Limb (tissue), 2 donors: ENCODE results near the gene PTPA.
"Not testable (repeated sequence)": the region's sequence is repeated elsewhere in the genome, so short reads cannot be mapped to it uniquely, and the experiment has no call there.

Experiments
- DNase-seq, 2 donors: peaks; one replicate each; pipeline ENCODE4 v3.0.0-alpha.2; 2016; ENCODE audit errors: extremely low spot score in 2 of 2

The PTPA gene

GRCh38 chr9:129175825-129176633, 64.8 kb downstream of the PTPA start:
- DNase-seq: peak; percentile 79 to 89

GRCh38 chr9:129176701-129177442, 65.7 kb downstream of the PTPA start:
- DNase-seq: peak in 1 of 2 donors; percentile 72

- no peak for DNase-seq
Observed at GRCh38 chr9:129177443-129177790, 66.2 kb downstream of the PTPA start.

- DNase-seq: peak; percentile 96 to 97
Observed at GRCh38 chr9:129177791-129178567, 66.8 kb downstream of the PTPA start, which contains the start of gene IER5L. IER5L (minus strand) TSS chr9:129178261; CDS start chr9:129178052, 209 bp downstream.

DNA sequence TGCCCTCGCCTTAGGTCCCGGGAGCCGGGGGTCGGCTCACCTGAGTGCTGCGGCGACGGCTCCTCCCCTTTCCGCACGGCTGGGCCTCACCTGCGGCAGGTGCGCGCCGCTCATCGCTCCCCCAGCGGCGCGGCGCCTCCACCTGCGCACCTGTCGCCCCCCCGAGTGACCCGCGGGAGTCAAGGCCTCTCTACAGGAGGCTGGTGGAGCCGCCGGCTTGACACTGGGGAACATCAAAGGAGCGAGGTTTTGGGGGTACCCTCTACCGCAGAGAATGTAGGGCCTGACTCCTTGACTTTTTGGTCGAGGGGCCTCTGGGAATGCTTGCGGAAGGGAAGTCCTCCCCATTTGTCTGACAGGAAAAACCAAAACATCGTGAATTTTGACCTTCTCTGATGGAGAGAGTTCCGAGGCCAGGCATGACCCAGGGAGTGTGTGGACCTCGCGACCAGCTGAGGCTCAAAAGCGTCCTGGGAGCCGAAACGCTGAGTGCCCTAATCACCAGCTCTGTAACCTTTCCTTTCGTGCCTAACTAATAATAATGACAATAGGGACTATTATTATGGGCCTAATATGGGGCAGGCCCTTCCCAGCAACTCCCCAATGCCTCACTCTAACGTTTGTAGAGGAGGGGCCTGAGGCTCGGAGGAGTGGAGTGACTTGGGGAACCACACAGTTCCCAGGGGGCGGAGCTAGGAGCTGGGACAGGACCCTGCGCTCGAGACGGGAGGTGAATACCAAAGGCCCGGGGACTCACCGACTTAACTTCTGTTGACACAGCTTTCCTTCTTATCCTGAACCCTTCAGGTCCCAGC, 67.6 kb downstream of the PTPA start:
- no peak for DNase-seq

DNA sequence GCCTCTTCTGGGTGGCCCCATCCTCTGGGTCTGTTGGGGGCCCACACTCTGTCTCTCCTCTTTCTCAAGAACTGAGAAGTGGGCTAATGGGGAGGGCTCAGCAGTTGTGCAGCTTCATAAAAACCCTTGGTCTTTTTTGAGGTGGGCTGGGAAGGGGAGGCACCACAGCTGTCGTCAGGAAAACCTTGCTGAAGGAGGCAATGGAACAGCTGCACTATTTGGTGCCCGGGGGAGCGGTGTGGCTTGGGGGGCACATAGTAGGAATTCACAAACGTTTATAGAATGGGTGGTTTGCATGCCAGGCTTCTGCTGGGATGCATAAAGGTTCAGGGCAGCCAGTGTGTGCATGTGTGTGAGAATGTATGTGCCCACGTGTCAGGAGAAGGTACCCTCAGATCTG, 70.0 kb downstream of the PTPA start:
- DNase-seq: no peak

GRCh38 chr9:129182122-129182521, 70.9 kb downstream of the PTPA start:
- no peak for DNase-seq

DNA sequence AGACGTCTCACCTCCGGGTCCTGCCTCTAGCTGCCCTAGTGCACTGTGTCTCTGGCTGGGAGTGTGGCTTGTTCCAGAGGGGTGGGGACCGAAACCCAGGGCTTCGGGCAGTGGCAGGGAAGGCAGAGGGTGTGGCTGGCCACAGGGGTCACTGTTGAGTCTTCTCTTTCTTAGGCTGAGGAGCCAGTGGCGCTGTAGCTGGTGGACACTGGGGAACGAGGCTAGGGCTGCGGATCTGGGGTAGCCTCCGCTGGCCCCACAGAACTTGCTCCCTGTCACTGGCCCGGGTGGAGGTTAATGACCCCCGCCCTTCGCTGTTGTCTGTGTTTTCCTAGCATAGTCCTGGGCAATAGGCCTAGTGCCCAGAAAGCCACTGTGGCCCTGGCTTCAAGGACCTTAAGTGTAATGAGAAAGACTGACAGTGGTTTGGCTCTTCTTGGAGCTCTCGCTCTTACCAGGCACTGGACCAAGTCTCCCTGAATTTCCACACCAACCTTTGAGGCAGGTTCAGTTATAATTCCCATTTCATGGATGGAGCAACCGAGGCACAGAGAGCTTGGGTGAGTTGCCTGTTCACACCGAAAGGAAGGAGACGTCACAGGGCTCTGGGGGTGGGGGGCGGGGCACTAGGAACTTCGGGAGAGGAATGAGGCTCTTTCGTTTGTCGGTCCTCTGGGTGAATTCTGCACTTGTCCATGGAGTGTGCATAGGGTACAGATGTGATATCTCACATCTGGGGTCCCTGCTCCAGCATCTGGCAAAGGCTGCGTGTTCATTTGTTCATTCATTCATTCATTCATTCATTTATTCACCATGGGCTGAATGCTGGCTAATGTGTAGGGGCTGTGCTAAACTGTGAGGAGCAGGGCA, 71.6 kb downstream of the PTPA start:
- no peak for DNase-seq

DNA sequence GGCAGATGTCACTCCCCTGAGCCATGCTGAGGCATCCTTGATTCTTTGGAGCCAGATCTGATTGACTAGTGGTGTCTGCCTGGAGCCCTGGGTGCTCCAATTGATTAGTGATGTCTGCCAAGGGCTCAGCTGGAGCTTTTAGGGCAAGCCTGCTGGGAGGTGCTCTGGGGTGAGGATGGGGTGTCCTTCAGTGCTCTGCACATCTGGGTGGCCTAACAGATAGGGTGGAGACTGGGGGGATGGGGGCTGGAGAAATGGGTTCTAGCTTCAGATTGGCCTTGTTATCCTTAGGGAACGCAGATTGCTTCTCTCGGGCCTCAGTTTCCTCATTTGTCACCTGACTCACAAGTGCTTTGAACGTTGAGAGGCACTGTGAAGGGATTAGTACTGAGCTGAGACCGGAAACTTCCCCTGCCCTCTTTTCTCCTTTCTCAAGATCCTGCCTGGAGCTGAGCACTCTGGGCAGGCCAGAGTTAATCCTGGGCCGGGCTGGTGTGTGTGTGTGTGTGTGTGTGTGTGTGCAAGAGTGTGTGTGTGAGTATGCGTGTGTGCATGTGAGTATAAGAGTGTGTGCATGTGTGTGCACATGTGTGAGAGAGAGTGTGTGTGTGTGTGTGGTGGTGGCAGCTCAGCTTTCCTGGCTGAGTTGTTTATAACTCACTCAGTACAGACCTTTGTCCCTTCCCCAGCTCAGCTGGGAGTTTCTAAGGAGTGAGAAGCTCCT, 72.4 kb downstream of the PTPA start:
- DNase-seq: no peak

- no peak for DNase-seq
Observed at GRCh38 chr9:129184219-129184524, 73.0 kb downstream of the PTPA start.

- DNase-seq: no peak
Observed at GRCh38 chr9:129184596-129185122, 73.4 kb downstream of the PTPA start.

DNA sequence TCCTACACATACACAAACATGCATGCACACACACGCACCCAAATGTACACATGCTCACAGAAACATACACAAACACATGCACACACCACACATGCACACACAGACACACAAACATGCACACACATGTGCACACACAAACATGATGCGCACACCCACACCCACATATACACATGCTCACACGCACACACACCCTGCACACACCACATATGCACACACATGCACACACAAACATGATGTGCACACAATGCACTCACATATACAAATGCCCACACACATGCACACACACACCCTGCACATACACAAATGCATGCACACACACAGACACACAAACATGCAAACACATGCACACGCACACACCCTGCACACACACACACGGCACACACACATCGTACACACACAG, 74.2 kb downstream of the PTPA start:
- no peak for DNase-seq

DNA sequence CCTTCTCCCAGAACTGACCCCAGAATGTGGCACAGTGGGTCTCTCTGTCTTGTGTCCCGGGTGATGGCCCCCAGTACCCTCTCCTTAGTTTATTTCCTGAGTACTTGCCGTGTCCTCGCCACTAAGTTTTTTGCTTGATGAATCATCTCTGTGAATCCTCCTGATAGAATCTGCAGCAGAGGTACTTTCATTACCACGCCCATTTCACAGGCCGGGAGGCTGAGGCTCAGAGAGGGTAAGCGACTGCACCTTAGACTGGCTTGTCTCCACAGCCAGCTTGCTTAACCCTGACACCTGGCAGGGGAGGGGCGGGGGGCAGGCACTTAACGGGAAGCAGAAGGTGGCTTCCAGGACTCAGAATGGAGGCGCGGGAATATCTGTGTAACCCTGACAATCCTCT, 74.8 kb downstream of the PTPA start:
- no peak for DNase-seq

- DNase-seq: no peak
Observed at GRCh38 chr9:129187042-129187441, 75.8 kb downstream of the PTPA start.

- DNase-seq: not testable (repeated sequence)
Observed at GRCh38 chr9:129189971-129190370, 78.8 kb downstream of the PTPA start.

- no peak for DNase-seq
Observed at GRCh38 chr9:129191234-129191633, 80.0 kb downstream of the PTPA start.

- no peak for DNase-seq
Observed at GRCh38 chr9:129193655-129194054, 82.4 kb downstream of the PTPA start.

GRCh38 chr9:129194221-129194620, 83.0 kb downstream of the PTPA start:
- DNase-seq: no peak

DNA sequence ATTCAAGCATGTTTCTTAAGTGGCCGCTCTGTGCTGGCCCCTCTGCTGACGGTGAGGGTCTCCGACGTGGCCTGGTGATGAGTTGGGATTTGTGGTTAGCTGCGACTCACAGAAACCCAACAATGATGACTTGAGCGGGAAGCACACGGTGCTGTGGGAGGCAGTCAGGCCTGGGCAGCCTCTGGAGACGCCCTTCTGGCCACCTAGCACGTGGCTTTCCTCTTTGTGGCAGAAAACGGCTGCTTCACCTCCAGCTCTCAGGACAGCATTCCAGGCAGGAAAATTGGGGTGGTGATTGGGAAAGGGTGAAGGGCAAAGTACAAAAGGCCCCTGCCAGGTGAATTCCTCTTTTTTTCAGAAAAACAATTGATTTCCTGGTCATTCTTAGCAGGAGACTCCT, 84.4 kb downstream of the PTPA start:
- DNase-seq: no peak
